Suprapubic skin (tissue), 4 donors: ENCODE measurements around the gene FBXL13. TPM values are rescaled to one million over a fixed set of nuclear protein-coding genes. Genes with fewer than 3 reads are reported as not detected.
"Not testable (repeated sequence)": the region's sequence is repeated elsewhere in the genome, so short reads cannot be mapped to it uniquely, and the experiment has no call there.

Experiments
- DNase-seq, 2 donors: peaks; one replicate each; pipeline ENCODE4 v3.0.0-alpha.2; 2019; ENCODE audit warnings: low spot score in 2 of 2
- H3K27ac ChIP-seq: fragments of 200-600 bp; sonication (generic); one replicate; pipeline ENCODE4 v1.5.1; 2019
- H3K27me3 ChIP-seq: fragments of 200-600 bp; sonication (generic); one replicate; pipeline ENCODE4 v1.5.1; 2019
- H3K36me3 ChIP-seq: fragments of 200-600 bp; sonication (generic); one replicate; pipeline ENCODE4 v1.5.1; 2019
- H3K4me1 ChIP-seq: fragments of 200-600 bp; sonication (generic); one replicate; pipeline ENCODE4 v1.5.1; 2019
- H3K4me3 ChIP-seq: fragments of 200-600 bp; sonication (generic); one replicate; pipeline ENCODE4 v1.5.1; 2019; ENCODE audit warnings: mild to moderate bottlenecking
- H3K9me3 ChIP-seq: fragments of 200-600 bp; sonication (generic); one replicate; pipeline ENCODE4 v1.5.1; 2019
- CTCF ChIP-seq, 2 donors: fragments of 200-600 bp in 1 of 2; fragments of 450-650 bp in 1 of 2; sonication (generic) in 1 of 2; IDR thresholded peaks; one replicate each; pipeline ENCODE4 v1.5.1; 2016 to 2019; ENCODE audit warnings: antibody characterized with exemption in 2 of 2, mild to moderate bottlenecking in 1 of 2, moderate library complexity in 1 of 2
- EP300 ChIP-seq: sonication (generic); formaldehyde crosslinking; IDR thresholded peaks from one replicate; pipeline ENCODE4 v1.6.1; 2017; ENCODE audit warnings: antibody characterized with exemption
- POLR2A ChIP-seq, 2 donors: fragments of 450-650 bp; IDR thresholded peaks; one replicate each; pipeline ENCODE4 v1.6.1; 2017; ENCODE audit warnings: antibody characterized with exemption in 2 of 2, mild to moderate bottlenecking in 2 of 2, moderate library complexity in 2 of 2
- POLR2AphosphoS5 ChIP-seq, 3 donors: sonication (generic); formaldehyde crosslinking; IDR thresholded peaks; one replicate each; pipeline ENCODE4 v1.6.1; 2017; ENCODE audit warnings: antibody characterized with exemption in 3 of 3
- WGBS: methylation state at CpG from one replicate; pipeline ENCODE4 v1.1.5; 2018; 5-methylcytosine and 5-hydroxymethylcytosine counted together
- total RNA-seq, 4 donors: library from RNA; depleted of rRNA; stranded (reverse); fragments of >200 nt; gene quantifications; one replicate each; pipeline ENCODE4 v1.1.0, GENCODE V29; 2016

Gene FBXL13
- total RNA-seq, 4 donors from 2014 or later: 0.30 to 1.4 (median 0.81) TPM

- Histone ChIP-seq H3K4me3 (no peak overlapping the region), H3K36me3 (no peaks in the 10 kb centered on the region), H3K27me3 (no peaks in the 10 kb centered on the region), H3K9me3 (no peaks in the 10 kb centered on the region), H3K4me1 (no peaks in the 10 kb centered on the region), H3K27ac (no peak overlapping the region)
- WGBS: 90% methylated on average over 6 of the region's 6 CpGs
- no peak for TF ChIP-seq POLR2AphosphoS5 (IDR thresholded peaks at IDR 0.05)
- DNase-seq: no peak
These were observed 23.1 kb downstream of the FBXL13 start for GRCh38 chr7:103051519-103051918.

GRCh38 chr7:103048833-103049232, 25.8 kb downstream of the FBXL13 start:
- TF ChIP-seq POLR2AphosphoS5 (IDR thresholded peaks at IDR 0.05): no peak
- TF ChIP-seq EP300: no peak
- TF ChIP-seq POLR2A (IDR thresholded peaks at IDR 0.05): no peak
- no peak for TF ChIP-seq CTCF (IDR thresholded peaks at IDR 0.05)
- H3K9me3 ChIP-seq: no peaks in the 10 kb centered on the region
- WGBS: 92% methylated on average over 2 of the region's 2 CpGs

GRCh38 chr7:103041815-103042214, 32.8 kb downstream of the FBXL13 start:
- not testable (repeated sequence) for DNase-seq, H3K27me3 ChIP-seq, H3K4me1 ChIP-seq, H3K27ac ChIP-seq, H3K36me3 ChIP-seq, H3K9me3 ChIP-seq, H3K4me3 ChIP-seq
- 83% methylated on average over 1 of the region's 1 CpG for WGBS

More at GRCh38 chr7:103048833-103049232, 25.8 kb downstream of the FBXL13 start:
- no peaks in the 10 kb centered on the region for H3K36me3 ChIP-seq
- H3K27me3 ChIP-seq: no peaks in the 10 kb centered on the region
- H3K4me1 ChIP-seq: no peaks in the 10 kb centered on the region
- H3K27ac ChIP-seq: no peak overlapping the region
- no peak for DNase-seq
- H3K4me3 ChIP-seq: no peak overlapping the region

GRCh38 chr7:103037823-103038739, 36.5 kb downstream of the FBXL13 start:
- not testable (repeated sequence) for H3K27ac ChIP-seq, H3K36me3 ChIP-seq, H3K27me3 ChIP-seq, DNase-seq, H3K4me3 ChIP-seq, H3K4me1 ChIP-seq, H3K9me3 ChIP-seq
- 88% methylated on average over 18 of the region's 20 CpGs for WGBS

GRCh38 chr7:103037476-103037822, 37.1 kb downstream of the FBXL13 start:
- WGBS: 92% methylated on average over 1 of the region's 1 CpG
- H3K4me3 ChIP-seq: no peak overlapping the region
- no peaks in the 10 kb centered on the region for H3K9me3 ChIP-seq
- no peak overlapping the region for H3K27ac ChIP-seq
- no peaks in the 10 kb centered on the region for H3K36me3 ChIP-seq
- no peaks in the 10 kb centered on the region for H3K4me1 ChIP-seq
- TF ChIP-seq POLR2AphosphoS5 (IDR thresholded peaks at IDR 0.05) (no peak), POLR2A (IDR thresholded peaks at IDR 0.05) (no peak), CTCF (IDR thresholded peaks at IDR 0.05) (no peak), EP300 (no peak)
- H3K27me3 ChIP-seq: no peaks in the 10 kb centered on the region
- DNase-seq: no peak

GRCh38 chr7:103034318-103034717, 40.3 kb downstream of the FBXL13 start:
- 97% methylated on average over 2 of the region's 20 CpGs for WGBS
- H3K4me1 ChIP-seq, H3K4me3 ChIP-seq, H3K27me3 ChIP-seq, H3K9me3 ChIP-seq, H3K36me3 ChIP-seq, H3K27ac ChIP-seq, DNase-seq: not testable (repeated sequence)

GRCh38 chr7:103031781-103032180, 42.8 kb downstream of the FBXL13 start:
- DNase-seq: no peak
- no peaks in the 10 kb centered on the region for H3K27me3 ChIP-seq
- no peaks in the 10 kb centered on the region for H3K9me3 ChIP-seq
- H3K27ac ChIP-seq: no peak overlapping the region
- WGBS: 84% methylated on average over 1 of the region's 1 CpG
- no peak for TF ChIP-seq CTCF (IDR thresholded peaks at IDR 0.05)
- TF ChIP-seq POLR2AphosphoS5 (IDR thresholded peaks at IDR 0.05): no peak
- TF ChIP-seq POLR2A (IDR thresholded peaks at IDR 0.05): no peak
- no peak for TF ChIP-seq EP300
- no peak overlapping the region for H3K4me3 ChIP-seq
- no peaks in the 10 kb centered on the region for H3K36me3 ChIP-seq
- no peaks in the 10 kb centered on the region for H3K4me1 ChIP-seq
